ENCODE results near the gene ANK3. TPM values are rescaled to one million over a fixed set of nuclear protein-coding genes. Genes with fewer than 3 reads are reported as not detected.
"Not testable (repeated sequence)": the region's sequence is repeated elsewhere in the genome, so short reads cannot be mapped to it uniquely, and the experiment has no call there.

ANK3 gene
- total and polyA plus RNA-seq, 2 donors, result 12.1 to 12.6 TPM

- no peaks in the 10 kb centered on the region for H3K36me3 ChIP-seq (ENCODE audit: control insufficient read depth in 2 of 2, insufficient read depth in 2 of 2, low read length in 1 of 2)
- 93% methylated on average over 11 of the region's 11 CpGs for WGBS
- H3K4me1 ChIP-seq (ENCODE audit: control insufficient read depth in 2 of 2, insufficient read depth in 2 of 2, low read length in 2 of 2), result no peaks in the 10 kb centered on the region
- no peak for DNase-seq (ENCODE audit: low read depth in 6 of 9, low spot score in 9 of 9)
- H3K27me3 ChIP-seq (ENCODE audit: control insufficient read depth in 2 of 2, insufficient read depth in 1 of 2, low read length in 1 of 2), result no peaks in the 10 kb centered on the region
- no peaks in the 10 kb centered on the region for H3K9me3 ChIP-seq (ENCODE audit: control insufficient read depth in 2 of 2, insufficient read depth in 1 of 2, low read length in 1 of 2)
- no peak overlapping the region for H3K4me3 ChIP-seq (ENCODE audit: low read length in 2 of 2)
- H3K27ac ChIP-seq (ENCODE audit: low read depth in 1 of 2, low read length in 1 of 2), result no peak overlapping the region
Observed at GRCh38 chr10:60299961-60300883, 89.5 kb downstream of the ANK3 start.

DNA sequence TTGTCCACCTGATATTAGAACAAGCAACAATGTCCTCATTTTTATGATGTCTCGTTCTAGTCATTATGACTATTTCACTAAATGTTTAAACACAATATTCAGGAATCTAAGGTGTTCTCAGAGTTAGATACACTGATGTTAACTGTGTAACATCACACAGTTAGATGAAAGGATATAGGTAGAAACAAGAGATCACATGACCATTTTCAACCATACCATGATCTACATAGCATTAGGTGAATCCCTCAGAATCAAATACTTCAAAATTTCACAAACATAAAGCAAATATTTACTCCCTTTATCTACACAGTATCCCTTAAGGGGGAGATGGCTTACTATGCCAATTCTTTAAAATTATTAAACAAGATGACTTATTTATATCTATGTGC is 90.3 kb downstream of the ANK3 start:
- WGBS, result 93% methylated on average over 1 of the region's 1 CpG
- Histone ChIP-seq H3K4me3 (ENCODE audit: low read length in 2 of 2) (no peak overlapping the region), H3K4me1 (ENCODE audit: control insufficient read depth in 2 of 2, insufficient read depth in 2 of 2, low read length in 2 of 2) (no peaks in the 10 kb centered on the region)

DNA sequence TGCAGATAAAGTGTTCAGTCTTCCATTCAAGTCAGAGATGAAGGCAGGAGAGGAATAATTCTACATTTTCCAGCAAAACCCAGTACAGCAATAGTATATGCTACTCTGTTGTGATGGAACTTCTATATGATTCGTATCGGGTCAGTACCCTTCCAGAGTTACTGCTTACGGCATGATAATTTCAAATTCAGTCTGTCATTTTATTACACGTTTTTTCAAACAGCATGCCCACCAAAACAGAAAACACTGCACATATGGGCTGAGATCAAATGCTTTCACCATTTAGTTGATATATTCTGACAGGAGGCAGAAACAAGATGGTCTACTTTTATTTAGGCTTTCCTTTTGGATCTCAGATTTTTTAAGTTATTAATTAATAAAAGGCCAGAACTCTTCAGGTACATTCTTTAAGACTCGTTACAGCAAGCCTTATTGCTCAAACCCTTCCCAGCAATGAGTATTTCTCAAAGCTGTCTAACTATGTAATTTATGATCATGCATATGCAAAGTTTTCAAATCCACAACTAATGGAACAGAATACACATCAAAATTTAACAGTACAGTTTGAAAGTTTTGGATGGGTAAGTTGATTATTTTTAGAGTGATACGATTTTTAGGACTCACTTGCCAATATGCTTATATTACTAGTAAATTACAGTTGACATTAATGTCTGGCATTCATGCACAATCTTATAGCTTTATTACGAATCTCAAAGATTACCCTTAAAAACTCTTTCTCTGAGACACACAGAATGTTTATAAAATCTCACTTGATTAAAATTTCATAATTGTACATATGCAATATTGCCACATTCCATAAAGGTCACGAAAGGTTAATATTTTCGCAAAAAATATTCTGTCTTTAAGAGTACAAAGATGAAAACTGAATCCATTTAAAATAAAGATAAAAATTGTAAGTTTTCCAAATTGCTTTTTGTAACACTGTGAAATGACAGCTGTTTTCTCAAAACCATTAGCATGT is 91.0 kb downstream of the ANK3 start:
- H3K36me3 ChIP-seq (ENCODE audit: control insufficient read depth in 2 of 2, insufficient read depth in 2 of 2, low read length in 1 of 2), result no peaks in the 10 kb centered on the region
- H3K4me3 ChIP-seq (ENCODE audit: low read length in 2 of 2), result no peak overlapping the region
- DNase-seq (ENCODE audit: low read depth in 6 of 9, low spot score in 9 of 9), result no peak
- no peak overlapping the region for H3K27ac ChIP-seq (ENCODE audit: low read depth in 1 of 2, low read length in 1 of 2)
- 95% methylated on average over 9 of the region's 9 CpGs for WGBS
- H3K27me3 ChIP-seq (ENCODE audit: control insufficient read depth in 2 of 2, insufficient read depth in 1 of 2, low read length in 1 of 2), result no peaks in the 10 kb centered on the region
- H3K4me1 ChIP-seq (ENCODE audit: control insufficient read depth in 2 of 2, insufficient read depth in 2 of 2, low read length in 2 of 2), result no peaks in the 10 kb centered on the region
- H3K9me3 ChIP-seq (ENCODE audit: control insufficient read depth in 2 of 2, insufficient read depth in 1 of 2, low read length in 1 of 2), result no peaks in the 10 kb centered on the region

More for the DNA sequence above, 90.3 kb downstream of the ANK3 start:
- H3K9me3 ChIP-seq (ENCODE audit: control insufficient read depth in 2 of 2, insufficient read depth in 1 of 2, low read length in 1 of 2), result no peaks in the 10 kb centered on the region
- H3K27me3 ChIP-seq (ENCODE audit: control insufficient read depth in 2 of 2, insufficient read depth in 1 of 2, low read length in 1 of 2), result no peaks in the 10 kb centered on the region
- no peak overlapping the region for H3K27ac ChIP-seq (ENCODE audit: low read depth in 1 of 2, low read length in 1 of 2)
- H3K36me3 ChIP-seq (ENCODE audit: control insufficient read depth in 2 of 2, insufficient read depth in 2 of 2, low read length in 1 of 2), result no peaks in the 10 kb centered on the region
- DNase-seq (ENCODE audit: low read depth in 6 of 9, low spot score in 9 of 9), result no peak

- WGBS, result 85% methylated on average over 1 of the region's 1 CpG
- no peaks in the 10 kb centered on the region for H3K4me1 ChIP-seq (ENCODE audit: control insufficient read depth in 2 of 2, insufficient read depth in 2 of 2, low read length in 2 of 2)
- no peaks in the 10 kb centered on the region for H3K9me3 ChIP-seq (ENCODE audit: control insufficient read depth in 2 of 2, insufficient read depth in 1 of 2, low read length in 1 of 2)
- H3K27me3 ChIP-seq (ENCODE audit: control insufficient read depth in 2 of 2, insufficient read depth in 1 of 2, low read length in 1 of 2), result no peaks in the 10 kb centered on the region
- no peaks in the 10 kb centered on the region for H3K36me3 ChIP-seq (ENCODE audit: control insufficient read depth in 2 of 2, insufficient read depth in 2 of 2, low read length in 1 of 2)
- H3K27ac ChIP-seq (ENCODE audit: low read depth in 1 of 2, low read length in 1 of 2), result no peak overlapping the region
- no peak for DNase-seq (ENCODE audit: low read depth in 6 of 9, low spot score in 9 of 9)
- no peak overlapping the region for H3K4me3 ChIP-seq (ENCODE audit: low read length in 2 of 2)
Observed at GRCh38 chr10:60296073-60296472, 93.6 kb downstream of the ANK3 start.

GRCh38 chr10:60295028-60295937 is 94.4 kb downstream of the ANK3 start:
- Histone ChIP-seq H3K36me3 (ENCODE audit: control insufficient read depth in 2 of 2, insufficient read depth in 2 of 2, low read length in 1 of 2) (no peaks in the 10 kb centered on the region), H3K4me1 (ENCODE audit: control insufficient read depth in 2 of 2, insufficient read depth in 2 of 2, low read length in 2 of 2) (no peaks in the 10 kb centered on the region), H3K4me3 (ENCODE audit: low read length in 2 of 2) (no peak overlapping the region), H3K27me3 (ENCODE audit: control insufficient read depth in 2 of 2, insufficient read depth in 1 of 2, low read length in 1 of 2) (no peaks in the 10 kb centered on the region), H3K9me3 (ENCODE audit: control insufficient read depth in 2 of 2, insufficient read depth in 1 of 2, low read length in 1 of 2) (no peaks in the 10 kb centered on the region), H3K27ac (ENCODE audit: low read depth in 1 of 2, low read length in 1 of 2) (no peak overlapping the region)
- no peak for DNase-seq (ENCODE audit: low read depth in 6 of 9, low spot score in 9 of 9)
- 95% methylated on average over 9 of the region's 9 CpGs for WGBS

DNA sequence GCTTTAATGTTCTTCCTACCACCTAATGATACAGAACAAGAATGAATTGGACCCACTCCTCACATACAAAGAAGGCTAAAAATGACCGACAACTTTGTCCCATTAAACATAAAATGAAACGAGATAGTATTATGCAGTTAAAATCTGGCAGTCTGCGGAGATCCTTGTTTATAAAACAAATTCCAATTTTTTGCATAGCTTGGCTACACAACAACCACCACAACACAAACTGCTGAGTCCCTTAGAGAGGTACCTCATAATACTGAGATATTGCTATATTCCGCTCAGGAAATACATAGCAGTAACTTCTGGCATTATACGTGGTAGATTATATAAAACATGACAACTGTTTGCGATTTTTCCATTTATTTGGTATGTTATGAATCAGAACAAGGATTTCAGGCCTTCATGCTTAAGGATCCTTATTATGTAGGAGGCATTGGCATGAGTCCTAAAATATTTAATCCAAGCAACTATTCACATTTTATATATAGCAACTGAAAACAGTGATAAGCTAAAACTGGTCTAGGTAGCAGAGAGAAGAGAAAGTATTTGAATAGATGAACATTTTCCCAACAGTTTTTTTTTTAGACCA is 96.0 kb downstream of the ANK3 start:
- Histone ChIP-seq H3K27me3 (ENCODE audit: control insufficient read depth in 2 of 2, insufficient read depth in 1 of 2, low read length in 1 of 2) (no peaks in the 10 kb centered on the region), H3K9me3 (ENCODE audit: control insufficient read depth in 2 of 2, insufficient read depth in 1 of 2, low read length in 1 of 2) (no peaks in the 10 kb centered on the region), H3K4me3 (ENCODE audit: low read length in 2 of 2) (no peak overlapping the region), H3K27ac (ENCODE audit: low read depth in 1 of 2, low read length in 1 of 2) (no peak overlapping the region), H3K36me3 (ENCODE audit: control insufficient read depth in 2 of 2, insufficient read depth in 2 of 2, low read length in 1 of 2) (no peaks in the 10 kb centered on the region), H3K4me1 (ENCODE audit: control insufficient read depth in 2 of 2, insufficient read depth in 2 of 2, low read length in 2 of 2) (no peaks in the 10 kb centered on the region)
- DNase-seq (ENCODE audit: low read depth in 6 of 9, low spot score in 9 of 9), result no peak
- 97% methylated on average over 6 of the region's 6 CpGs for WGBS

- no peak for DNase-seq (ENCODE audit: low read depth in 6 of 9, low spot score in 9 of 9)
- no peaks in the 10 kb centered on the region for H3K27me3 ChIP-seq (ENCODE audit: control insufficient read depth in 2 of 2, insufficient read depth in 1 of 2, low read length in 1 of 2)
- H3K4me1 ChIP-seq (ENCODE audit: control insufficient read depth in 2 of 2, insufficient read depth in 2 of 2, low read length in 2 of 2), result no peaks in the 10 kb centered on the region
- H3K4me3 ChIP-seq (ENCODE audit: low read length in 2 of 2), result no peak overlapping the region
- 96% methylated on average over 8 of the region's 8 CpGs for WGBS
- no peak overlapping the region for H3K27ac ChIP-seq (ENCODE audit: low read depth in 1 of 2, low read length in 1 of 2)
- H3K9me3 ChIP-seq (ENCODE audit: control insufficient read depth in 2 of 2, insufficient read depth in 1 of 2, low read length in 1 of 2), result no peaks in the 10 kb centered on the region
- H3K36me3 ChIP-seq (ENCODE audit: control insufficient read depth in 2 of 2, insufficient read depth in 2 of 2, low read length in 1 of 2), result no peaks in the 10 kb centered on the region
Observed at GRCh38 chr10:60292998-60293397, 96.7 kb downstream of the ANK3 start.

GRCh38 chr10:60292536-60292935 is 97.1 kb downstream of the ANK3 start:
- not testable (repeated sequence) for DNase-seq (ENCODE audit: low read depth in 6 of 9, low spot score in 9 of 9); H3K27me3 ChIP-seq (ENCODE audit: control insufficient read depth in 2 of 2, insufficient read depth in 1 of 2, low read length in 1 of 2); H3K27ac ChIP-seq (ENCODE audit: low read depth in 1 of 2, low read length in 1 of 2); H3K9me3 ChIP-seq (ENCODE audit: control insufficient read depth in 2 of 2, insufficient read depth in 1 of 2, low read length in 1 of 2); H3K36me3 ChIP-seq (ENCODE audit: control insufficient read depth in 2 of 2, insufficient read depth in 2 of 2, low read length in 1 of 2); H3K4me3 ChIP-seq (ENCODE audit: low read length in 2 of 2); H3K4me1 ChIP-seq (ENCODE audit: control insufficient read depth in 2 of 2, insufficient read depth in 2 of 2, low read length in 2 of 2)
- WGBS, result 94% methylated on average over 6 of the region's 6 CpGs

Measured in thymus (tissue), 11 donors.